RKO (cell line): ENCODE measurements around the gene PCDHGB5.

Source experiments
- DNase-seq: peaks from one replicate; pipeline ENCODE4 v3.0.0-alpha.2; 2016; ENCODE audit warnings: low spot score

The PCDHGB5 gene

GRCh38 chr5:141441571-141442170, 43.9 kb downstream of the PCDHGB5 start:
- no peak for DNase-seq
